OCI-LY1 (cell line): ENCODE data around the gene PARN.

Source experiments
- H2AFZ ChIP-seq: fragments of 200-600 bp; sonication (generic), shearing (Covaris generic); 2 replicates; pipeline ENCODE4 v1.6.0; 2014; ENCODE audit warnings: antibody characterized with exemption, mild to moderate bottlenecking, low read length
- H3F3A ChIP-seq: fragments of 200-600 bp; sonication (generic), shearing (Covaris generic); 2 replicates; pipeline ENCODE4 v1.6.0; 2014; ENCODE audit warnings: mild to moderate bottlenecking, antibody characterized with exemption, low read length, moderate library complexity; ENCODE audit not compliant: insufficient read depth
- H3K27ac ChIP-seq: fragments of 200-600 bp; sonication (generic); 2 replicates; pipeline ENCODE4 v1.5.1; 2014; ENCODE audit warnings: low read length, mixed run types, mild to moderate bottlenecking, low read depth; ENCODE audit not compliant: poor library complexity, severe bottlenecking
- H3K27me3 ChIP-seq: fragments of 200-600 bp; sonication (generic); 2 replicates; pipeline ENCODE4 v1.6.0; 2014; ENCODE audit warnings: antibody characterized with exemption, mild to moderate bottlenecking, low read length, moderate library complexity; ENCODE audit not compliant: insufficient read depth
- H3K36me3 ChIP-seq: fragments of 200-600 bp; sonication (generic); 2 replicates; pipeline ENCODE4 v1.6.1; 2014; ENCODE audit warnings: mild to moderate bottlenecking, antibody characterized with exemption, low read length, moderate library complexity, mixed read lengths; ENCODE audit not compliant: insufficient read depth
- H3K4me1 ChIP-seq: fragments of 200-600 bp; sonication (generic); 2 replicates; pipeline ENCODE4 v1.5.1; 2014; ENCODE audit warnings: mild to moderate bottlenecking, low read length, moderate library complexity; ENCODE audit not compliant: insufficient read depth, severe bottlenecking
- H3K4me2 ChIP-seq: fragments of 200-600 bp; sonication (generic), shearing (Covaris generic); 2 replicates; pipeline ENCODE4 v1.6.1; 2014; ENCODE audit warnings: low read length
- H3K4me3 ChIP-seq: fragments of 200-600 bp; sonication (generic); 2 replicates; pipeline ENCODE4 v1.5.1; 2014; ENCODE audit warnings: low read length, low read depth, mild to moderate bottlenecking, mixed read lengths; ENCODE audit not compliant: poor library complexity, severe bottlenecking
- H3K79me2 ChIP-seq: fragments of 200-600 bp; shearing (Covaris generic); 2 replicates; pipeline ENCODE4 v1.6.1; 2016; ENCODE audit warnings: mixed run types, low read length, mixed read lengths; ENCODE audit not compliant: insufficient read depth
- H3K9ac ChIP-seq: fragments of 200-600 bp; sonication (generic), shearing (Covaris generic); 2 replicates; pipeline ENCODE4 v1.6.1; 2014; ENCODE audit warnings: mild to moderate bottlenecking, low read length, mixed read lengths
- H3K9me2 ChIP-seq: fragments of 200-600 bp; sonication (generic), shearing (Covaris generic); 2 replicates; pipeline ENCODE4 v1.6.1; 2014; ENCODE audit warnings: low read depth, mild to moderate bottlenecking, low read length, mixed read lengths
- H3K9me3 ChIP-seq: fragments of 200-600 bp; shearing (Covaris generic); 2 replicates; pipeline ENCODE4 v1.6.1; 2014; ENCODE audit warnings: low read length, mixed read lengths
- H4K20me1 ChIP-seq: fragments of 200-600 bp; sonication (generic), shearing (Covaris generic); 2 replicates; pipeline ENCODE4 v1.6.0; 2016; ENCODE audit warnings: mild to moderate bottlenecking, low read length; ENCODE audit not compliant: insufficient read depth
- CTCF ChIP-seq: fragments of 200-600 bp; sonication (generic), shearing (Covaris generic); IDR thresholded peaks from 2 replicates; pipeline ENCODE4 v1.5.1; 2017; ENCODE audit warnings: mild to moderate bottlenecking, antibody characterized with exemption, low read length, moderate library complexity, mixed read lengths
- EZH2 ChIP-seq: fragments of 200-600 bp; sonication (generic), shearing (Covaris generic); IDR thresholded peaks from 2 replicates; pipeline ENCODE4 v1.8.0; 2017; ENCODE audit warnings: borderline replicate concordance, mixed run types, mild to moderate bottlenecking, antibody characterized with exemption, low read length, moderate library complexity, mixed read lengths

Gene PARN

GRCh38 chr16:14562691-14563491 is 67.2 kb downstream of the PARN start:
- Histone ChIP-seq H4K20me1 (no peaks in the 10 kb centered on the region), H3K27me3 (no peaks in the 10 kb centered on the region), H3K9me2 (no peaks in the 10 kb centered on the region), H3K79me2 (no peaks in the 10 kb centered on the region), H3K9ac (no peak overlapping the region), H2AFZ (no peak overlapping the region), H3K36me3 (peaks cover 37% of the 10 kb centered on the region; the same call in 1 of the 2 replicates), H3K4me2 (no peak overlapping the region), H3F3A (no peaks in the 10 kb centered on the region), H3K27ac (no peak overlapping the region), H3K9me3 (no peaks in the 10 kb centered on the region), H3K4me1 (peaks cover 33% of the 10 kb centered on the region), H3K4me3 (no peak overlapping the region)
- TF ChIP-seq CTCF (no peak), EZH2 (no peak)

- no peaks in the 10 kb centered on the region for H4K20me1 ChIP-seq
- H3K9ac ChIP-seq = no peak overlapping the region
- H2AFZ ChIP-seq = no peak overlapping the region
- no peak overlapping the region for H3K27ac ChIP-seq
- H3K9me2 ChIP-seq = no peaks in the 10 kb centered on the region
- H3K79me2 ChIP-seq = no peaks in the 10 kb centered on the region
- H3K27me3 ChIP-seq = no peaks in the 10 kb centered on the region
- peaks cover 40% of the 10 kb centered on the region; the same call in 1 of the 2 replicates for H3K36me3 ChIP-seq
- H3F3A ChIP-seq = no peaks in the 10 kb centered on the region
- H3K4me1 ChIP-seq = peaks cover 19% of the 10 kb centered on the region
- TF ChIP-seq CTCF = no peak
- H3K4me3 ChIP-seq = no peak overlapping the region
- H3K9me3 ChIP-seq = no peaks in the 10 kb centered on the region
- H3K4me2 ChIP-seq = no peak overlapping the region
Observed at GRCh38 chr16:14560523-14560922, 69.5 kb downstream of the PARN start.

GRCh38 chr16:14559809-14560241 is 70.2 kb downstream of the PARN start:
- TF ChIP-seq EZH2 (no peak), CTCF (no peak)
- Histone ChIP-seq H3K4me3 (no peak overlapping the region), H3K79me2 (no peaks in the 10 kb centered on the region), H3K27me3 (no peaks in the 10 kb centered on the region), H4K20me1 (no peaks in the 10 kb centered on the region), H3K9ac (no peak overlapping the region), H3K36me3 (peaks cover 39% of the 10 kb centered on the region; the same call in 1 of the 2 replicates), H2AFZ (no peak overlapping the region), H3K4me1 (peaks cover 12% of the 10 kb centered on the region), H3K9me2 (no peaks in the 10 kb centered on the region), H3K9me3 (no peaks in the 10 kb centered on the region), H3F3A (no peaks in the 10 kb centered on the region), H3K27ac (no peak overlapping the region), H3K4me2 (no peak overlapping the region)
